HEK293T (cell line): ENCODE measurements around the gene RAPH1.

Source experiments
- BHLHE40 ChIP-seq: fragments of 450-650 bp; IDR thresholded peaks from 2 replicates; pipeline ENCODE4 v1.6.1; 2016; ENCODE audit warnings: mild to moderate bottlenecking, moderate library complexity, borderline replicate concordance
- CTBP1 ChIP-seq: fragments of 450-650 bp; IDR thresholded peaks from 2 replicates; pipeline ENCODE4 v1.6.1; 2016; ENCODE audit warnings: borderline replicate concordance
- ELF4 ChIP-seq: fragments of 450-650 bp; IDR thresholded peaks from 2 replicates; pipeline ENCODE4 v1.6.1; 2017; ENCODE audit warnings: antibody characterized with exemption
- FOXM1 ChIP-seq: fragments of 450-650 bp; IDR thresholded peaks from 2 replicates; pipeline ENCODE4 v1.6.1; 2017; ENCODE audit warnings: mild to moderate bottlenecking, borderline replicate concordance
- L3MBTL2 ChIP-seq: fragments of 450-650 bp; conservative IDR thresholded peaks from 2 replicates; pipeline ENCODE4 v1.6.1; 2016; ENCODE audit warnings: mild to moderate bottlenecking
- LEF1 ChIP-seq: fragments of 450-650 bp; IDR thresholded peaks from 2 replicates; pipeline ENCODE4 v1.6.1; 2017; ENCODE audit warnings: mild to moderate bottlenecking, borderline replicate concordance
- NFRKB ChIP-seq: fragments of 450-650 bp; IDR thresholded peaks from 2 replicates; pipeline ENCODE4 v1.6.1; 2016; ENCODE audit warnings: mild to moderate bottlenecking, moderate library complexity
- PKNOX1 ChIP-seq: fragments of 450-650 bp; IDR thresholded peaks from 2 replicates; pipeline ENCODE4 v1.6.1; 2016
- SP1 ChIP-seq: fragments of 450-650 bp; IDR thresholded peaks from 2 replicates; pipeline ENCODE4 v1.6.1; 2017
- SUZ12 ChIP-seq: fragments of 450-650 bp; IDR thresholded peaks from 2 replicates; pipeline ENCODE4 v1.6.1; 2016; ENCODE audit warnings: mild to moderate bottlenecking
- TARDBP ChIP-seq: fragments of 450-650 bp; IDR thresholded peaks from 2 replicates; pipeline ENCODE4 v1.6.1; 2016
- ZNF384 ChIP-seq: fragments of 450-650 bp; IDR thresholded peaks from 2 replicates; pipeline ENCODE4 v1.6.1; 2016

- no peak for TF ChIP-seq FOXM1
- TF ChIP-seq L3MBTL2: no peak
- no peak for TF ChIP-seq PKNOX1
- no peak for TF ChIP-seq SUZ12
- TF ChIP-seq BHLHE40: no peak
- TF ChIP-seq SP1: no peak
- no peak for TF ChIP-seq ZNF384
- no peak for TF ChIP-seq TARDBP
- TF ChIP-seq CTBP1: no peak
- no peak for TF ChIP-seq LEF1
- no peak for TF ChIP-seq NFRKB
- no peak for TF ChIP-seq ELF4
Measured at GRCh38 chr2:203383038-203383437, 152.1 kb downstream of the RAPH1 start.
